HepG2 (cell line): ENCODE results near the gene YPEL5.

ENCODE experiments used
- BCLAF1 ChIP-seq: fragments of 450-650 bp; IDR thresholded peaks from 2 replicates; pipeline ENCODE4 v1.6.1; 2017; ENCODE audit warnings: mild to moderate bottlenecking
- CTCF ChIP-seq: sonication (generic); formaldehyde crosslinking; IDR thresholded peaks from 2 replicates; pipeline ENCODE4 v1.5.0; 2020; ENCODE audit warnings: mild to moderate bottlenecking, missing genetic modification reagents, moderate library complexity
- EP300 ChIP-seq, 3 experiments: sonication (generic) in 1 of 3; formaldehyde crosslinking in 1 of 3; IDR thresholded peaks; 2 replicates each; pipeline versions ENCODE4 v1.5.1 to v1.6.1; 2011 to 2020; ENCODE audit warnings: low read depth in 2 of 3, low read length in 2 of 3, borderline replicate concordance in 1 of 3, improper control_type of control experiment in 1 of 3, mild to moderate bottlenecking in 1 of 3, missing genetic modification reagents in 1 of 3, moderate library complexity in 1 of 3
- KDM5B ChIP-seq: sonication (generic); formaldehyde crosslinking; IDR thresholded peaks from 2 replicates; pipeline ENCODE4 v1.4.0; 2020; ENCODE audit warnings: missing genetic modification reagents, mild to moderate bottlenecking, borderline replicate concordance
- NR2C2 ChIP-seq: sonication (generic); formaldehyde crosslinking; IDR thresholded peaks from 2 replicates; pipeline ENCODE4 v1.4.0; 2020; ENCODE audit warnings: missing genetic modification reagents, mild to moderate bottlenecking, moderate library complexity, borderline replicate concordance
- TBP ChIP-seq: sonication (generic); formaldehyde crosslinking; IDR thresholded peaks from 2 replicates; pipeline ENCODE4 v1.5.0; 2020; ENCODE audit warnings: missing genetic modification reagents
- ZNF557 ChIP-seq: sonication (generic); formaldehyde crosslinking; IDR thresholded peaks from 2 replicates; pipeline ENCODE4 v1.4.0; 2020; ENCODE audit warnings: missing genetic modification reagents
- ZNF780A ChIP-seq: sonication (generic); formaldehyde crosslinking; IDR thresholded peaks from 2 replicates; pipeline ENCODE4 v1.8.0; 2022; ENCODE audit warnings: mild to moderate bottlenecking, missing genetic modification reagents, moderate library complexity

DNA sequence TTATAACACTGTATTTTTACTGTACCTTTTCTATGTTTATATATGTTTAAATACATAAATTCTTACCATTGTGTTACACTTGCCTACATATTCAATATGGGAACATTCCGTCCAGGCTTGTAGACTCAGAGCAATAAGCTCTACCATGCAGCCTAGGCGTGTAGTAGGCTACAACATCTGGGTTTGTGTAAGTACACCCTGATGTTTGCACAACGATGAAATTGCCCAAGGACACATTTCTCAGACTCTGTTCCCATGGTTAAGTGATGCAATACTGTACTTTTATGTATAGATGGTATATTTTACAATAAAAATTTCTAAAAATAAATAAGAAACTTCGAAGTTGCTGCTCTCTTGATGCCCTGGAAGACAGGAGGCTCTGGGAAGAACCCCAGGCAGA, 38.4 kb downstream of the YPEL5 start:
- TF ChIP-seq CTCF (CRISPR knock-in tag) (no peak), NR2C2 (CRISPR knock-in tag) (no peak), EP300 (IDR thresholded peaks at IDR 0.05; ENCODE audit: low read depth in 2 of 2, low read length in 2 of 2) (peak in 1 of 2 experiments; percentile 67; a peak in 1 of 4 replicates), EP300 (CRISPR knock-in tag; IDR thresholded peaks at IDR 0.05; ENCODE audit: borderline replicate concordance) (no peak), TBP (CRISPR knock-in tag) (no peak), ZNF780A (no peak), KDM5B (no peak), ZNF557 (CRISPR knock-in tag) (no peak), BCLAF1 (no peak)
